ENCODE measurements around the gene DEAF1.

- TF ChIP-seq CTCF (IDR thresholded peaks at IDR 0.05) (no peak), POLR2A (IDR thresholded peaks at IDR 0.05) (no peak)
Measured at GRCh38 chr11:617199-617911, 77.7 kb downstream of the DEAF1 start.

Data from body of pancreas (tissue), 4 donors.